GM19035 (cell line): ENCODE data around the gene ANK3.

ENCODE experiments used
- ATAC-seq: cut with Tn5 transposase; IDR thresholded peaks from one replicate; pipeline ENCODE4 v1.9.1; 2021; ENCODE audit not compliant: unreplicated experiment

Gene ANK3

DNA sequence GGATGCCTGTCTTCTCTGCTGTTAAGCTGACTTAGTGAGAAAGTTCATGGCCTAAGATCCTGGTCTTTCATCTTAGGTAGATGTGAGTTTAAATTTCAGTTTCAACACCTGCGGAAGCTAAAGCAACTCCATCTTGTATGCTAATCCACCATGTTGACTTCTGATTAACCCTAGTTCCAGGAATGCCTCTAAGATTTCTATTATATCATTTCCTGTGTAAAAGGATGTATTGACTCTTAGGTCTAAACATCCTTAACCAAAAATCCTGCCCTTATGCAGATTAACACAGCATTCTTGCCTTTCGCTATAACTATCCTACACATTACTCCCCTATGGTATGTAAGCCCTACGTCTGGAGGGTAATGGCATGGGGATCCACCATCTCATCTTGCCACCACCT, 388.9 kb downstream of the ANK3 start:
- ATAC-seq = no peak

DNA sequence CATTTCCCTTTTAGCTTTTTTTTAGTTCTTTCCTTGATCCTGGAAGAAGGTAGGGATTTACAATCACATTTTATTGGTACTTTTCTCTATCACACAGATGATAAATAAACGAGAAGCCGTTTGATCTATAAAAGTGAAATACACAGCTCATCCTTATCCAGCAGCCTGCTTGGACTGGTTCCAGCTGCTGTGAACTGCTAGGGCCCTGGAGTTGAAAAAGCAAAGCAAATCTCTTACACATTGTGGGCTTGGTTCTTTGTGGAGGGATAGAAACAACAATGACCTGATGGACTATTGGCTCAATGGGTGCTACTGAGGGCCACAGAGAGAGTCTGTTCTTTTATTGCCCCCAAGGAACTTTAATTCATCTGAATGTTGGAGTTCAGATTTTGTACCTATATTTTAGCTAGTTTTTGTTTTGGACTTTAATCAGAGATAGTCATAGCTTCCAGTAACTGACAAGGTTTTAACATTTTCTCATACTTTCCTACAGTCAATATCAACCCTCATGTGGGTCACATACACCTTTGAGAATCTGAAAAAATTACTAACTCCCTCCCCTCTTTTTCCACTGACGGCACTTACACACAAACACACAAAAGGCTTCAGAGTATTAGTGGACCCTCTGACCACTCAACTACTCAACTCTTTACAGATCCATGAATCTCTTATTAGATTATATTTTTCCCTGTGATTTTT, 391.7 kb downstream of the ANK3 start:
- no peak for ATAC-seq

DNA sequence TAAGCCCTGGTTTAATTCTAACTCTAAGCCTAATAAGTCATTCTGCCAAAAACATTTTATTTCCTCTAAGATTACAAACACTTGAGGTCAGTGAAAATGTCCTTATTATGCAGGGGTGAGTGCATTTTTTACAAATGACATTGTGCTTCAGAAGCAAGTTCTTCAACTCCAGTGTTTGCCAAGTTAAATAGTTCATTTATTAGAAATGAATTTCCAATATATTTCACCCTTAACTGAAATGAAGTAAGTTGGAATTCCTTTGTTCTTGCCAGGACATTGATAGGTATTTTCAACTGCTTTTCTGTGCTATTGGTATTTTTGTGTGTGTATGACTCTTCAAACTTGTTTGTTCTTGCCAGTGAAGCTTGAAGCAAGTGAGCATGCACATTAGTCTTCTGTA, 393.8 kb downstream of the ANK3 start:
- ATAC-seq = no peak

DNA sequence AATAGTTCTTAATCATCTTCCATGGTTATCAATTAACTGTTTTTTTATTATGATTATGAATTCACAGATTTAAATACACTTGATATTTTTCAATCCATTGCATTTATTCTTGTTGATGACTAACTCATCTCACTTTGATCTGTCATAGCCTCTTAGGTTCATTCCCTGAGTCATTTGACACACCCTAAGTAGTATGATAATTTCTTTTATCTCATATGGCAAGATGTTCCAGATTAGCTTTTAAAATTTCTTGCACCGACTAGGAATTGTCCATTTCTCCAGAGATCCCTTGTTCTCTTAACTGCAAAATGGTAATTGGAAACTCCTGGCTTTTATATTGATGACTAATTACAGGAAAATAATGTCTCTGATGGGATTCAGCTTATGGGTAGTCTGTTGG, 395.7 kb downstream of the ANK3 start:
- no peak for ATAC-seq

DNA sequence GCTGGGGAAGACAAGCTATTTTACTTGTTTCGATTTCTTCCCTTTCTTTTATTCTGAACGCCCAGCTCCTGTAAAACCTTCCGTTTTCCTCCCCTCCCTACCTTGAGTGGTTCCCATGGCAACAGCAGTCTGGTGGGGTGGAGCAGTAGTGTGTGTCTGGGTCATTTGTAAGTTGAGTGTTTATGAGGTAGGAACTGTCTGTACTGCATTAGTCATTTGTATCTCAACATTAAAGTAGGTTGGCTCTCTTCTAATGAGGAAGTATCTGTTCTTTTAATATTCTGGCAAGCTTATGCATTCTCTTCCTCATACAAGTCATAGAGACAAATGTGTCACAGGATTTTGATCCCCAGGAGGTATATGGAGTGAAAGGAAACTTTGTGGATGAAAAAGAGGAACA, 398.0 kb downstream of the ANK3 start:
- no peak for ATAC-seq

DNA sequence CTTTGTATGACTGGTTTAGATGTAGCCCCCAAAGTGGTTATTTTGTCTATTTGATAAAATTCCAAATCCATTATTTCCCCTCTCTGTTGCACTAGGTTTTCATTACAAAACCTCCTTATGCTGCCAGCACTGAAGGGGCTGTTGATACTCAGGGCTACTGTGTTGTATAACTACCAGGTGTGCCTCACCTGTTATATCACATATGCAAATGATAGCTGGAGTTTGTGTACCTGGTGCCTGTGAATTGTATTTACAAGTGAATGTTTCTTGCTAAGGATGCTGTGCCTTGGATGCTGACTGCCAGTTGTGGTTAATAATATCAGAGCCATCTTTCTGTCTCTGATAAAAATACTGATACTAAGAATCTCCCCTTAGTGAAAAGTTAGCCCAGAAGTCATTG, 398.6 kb downstream of the ANK3 start:
- ATAC-seq = no peak

DNA sequence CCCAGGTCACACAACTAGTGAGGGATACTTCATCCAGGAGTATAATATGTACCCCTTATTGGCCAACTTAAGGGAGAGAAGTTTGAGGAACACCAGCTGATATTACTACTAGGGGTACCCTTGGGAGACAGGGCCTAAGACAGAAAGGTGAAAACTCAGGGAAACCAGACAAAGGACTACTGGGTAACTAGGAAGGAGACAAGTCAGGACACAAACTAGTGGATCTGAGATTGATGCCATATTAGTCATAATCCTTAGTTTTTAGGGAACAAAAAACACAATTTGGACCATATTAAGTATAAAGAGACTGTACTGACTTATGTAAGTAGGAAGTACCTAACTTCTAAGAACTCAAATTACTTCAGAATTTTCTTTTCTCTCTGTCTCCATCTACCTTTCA, 404.0 kb downstream of the ANK3 start:
- no peak for ATAC-seq

DNA sequence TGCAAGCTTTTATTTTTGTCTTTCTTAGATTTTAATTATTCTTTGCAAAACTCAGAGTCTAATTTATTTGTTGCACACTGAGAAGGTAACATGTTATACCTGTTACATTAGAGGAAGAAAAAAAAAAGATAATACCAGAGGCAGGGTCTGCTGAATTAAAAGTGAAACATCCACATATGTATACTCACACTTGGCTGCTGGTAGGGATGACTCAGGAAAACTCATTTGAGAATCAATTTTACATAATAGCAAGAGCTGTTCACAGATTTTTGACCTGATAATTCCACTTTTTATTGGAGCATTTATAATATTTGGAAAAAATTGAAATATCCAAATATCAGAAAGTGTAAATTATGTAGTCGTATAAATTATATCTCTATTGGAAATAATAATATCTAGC, 405.3 kb downstream of the ANK3 start:
- ATAC-seq = no peak

DNA sequence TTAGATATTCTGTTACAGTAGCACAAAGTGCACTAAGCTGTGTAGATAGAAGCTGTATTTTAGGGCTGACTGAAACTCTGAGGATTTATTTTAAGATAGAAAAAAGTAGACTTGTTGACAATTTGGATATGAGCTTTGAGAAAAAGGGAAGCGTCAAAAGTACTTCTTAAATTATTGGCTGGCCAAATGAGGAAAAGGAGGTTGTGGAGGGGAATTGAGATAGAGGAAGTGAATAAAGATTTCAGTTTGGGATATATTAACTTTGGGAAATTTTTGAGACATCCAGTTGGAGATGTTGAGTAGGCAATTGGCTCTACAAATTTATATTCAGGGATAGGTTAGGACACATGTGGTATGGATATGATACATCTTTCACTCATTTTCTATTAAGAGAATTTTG, 409.3 kb downstream of the ANK3 start:
- ATAC-seq = no peak

DNA sequence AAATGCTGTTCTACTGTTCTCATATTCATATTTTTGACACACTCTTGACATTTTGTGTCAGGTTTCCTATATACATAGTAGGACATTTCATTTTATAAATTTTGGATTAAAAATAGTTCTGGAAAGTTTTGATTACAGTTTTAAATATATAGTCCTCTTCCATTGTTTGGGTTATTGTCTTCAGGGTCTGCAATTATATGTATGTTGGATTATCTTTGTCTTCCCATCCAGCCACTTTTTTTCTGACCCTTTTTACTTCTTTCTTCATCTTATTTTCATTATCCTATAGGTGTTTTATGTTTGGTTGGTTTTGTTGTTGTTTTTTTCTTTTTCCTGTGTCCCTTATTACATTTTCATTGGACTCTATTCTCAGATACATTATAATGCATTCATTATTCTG, 412.2 kb downstream of the ANK3 start:
- no peak for ATAC-seq

DNA sequence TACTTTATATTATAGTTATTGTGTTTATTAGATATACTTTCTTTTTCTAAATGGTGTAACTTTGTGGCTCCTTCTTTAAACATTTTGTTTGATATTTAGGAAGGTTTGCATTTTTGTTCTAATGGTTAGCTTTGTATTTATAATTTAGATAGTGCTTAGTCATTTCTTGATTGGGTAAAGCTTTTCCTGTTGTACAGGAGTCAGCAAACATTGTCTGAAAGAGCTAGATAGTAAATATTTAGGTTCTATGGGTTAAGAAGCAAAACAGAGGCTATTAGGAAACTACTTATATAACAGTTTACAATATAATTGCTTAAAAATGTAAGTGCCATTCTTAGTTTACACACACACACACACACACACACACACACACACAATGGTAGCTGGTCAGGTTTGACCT, 412.8 kb downstream of the ANK3 start:
- ATAC-seq = no peak
